ENCODE measurements around the gene TRIM72.
"Not testable (repeated sequence)": the region's sequence is repeated elsewhere in the genome, so short reads cannot be mapped to it uniquely, and the experiment has no call there.

Gene TRIM72

DNA sequence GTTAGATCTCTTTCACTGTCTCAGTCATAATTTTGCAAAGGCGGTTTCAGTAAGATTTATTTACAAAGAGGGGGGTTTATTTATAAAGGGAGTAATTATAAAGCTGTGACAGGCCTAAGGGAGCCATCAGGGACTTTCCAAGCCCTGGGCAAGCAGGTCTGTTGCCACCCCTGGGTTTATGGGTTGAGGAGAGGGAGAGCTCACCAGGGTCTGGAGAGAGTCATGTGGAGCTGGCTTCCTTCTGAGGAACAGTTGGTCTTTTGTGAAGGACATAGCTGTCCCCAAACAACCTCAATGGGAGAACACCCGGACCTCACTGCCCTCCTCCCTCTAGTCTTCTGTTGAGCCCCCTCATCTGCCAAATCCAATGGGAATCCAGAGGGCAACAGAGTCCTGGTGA lies 55.6 kb downstream of the TRIM72 start:
- H3K4me3 ChIP-seq (replicated peaks; ENCODE audit: low read depth, low read length), result no peak overlapping the region
- TF ChIP-seq, protein P1, sequence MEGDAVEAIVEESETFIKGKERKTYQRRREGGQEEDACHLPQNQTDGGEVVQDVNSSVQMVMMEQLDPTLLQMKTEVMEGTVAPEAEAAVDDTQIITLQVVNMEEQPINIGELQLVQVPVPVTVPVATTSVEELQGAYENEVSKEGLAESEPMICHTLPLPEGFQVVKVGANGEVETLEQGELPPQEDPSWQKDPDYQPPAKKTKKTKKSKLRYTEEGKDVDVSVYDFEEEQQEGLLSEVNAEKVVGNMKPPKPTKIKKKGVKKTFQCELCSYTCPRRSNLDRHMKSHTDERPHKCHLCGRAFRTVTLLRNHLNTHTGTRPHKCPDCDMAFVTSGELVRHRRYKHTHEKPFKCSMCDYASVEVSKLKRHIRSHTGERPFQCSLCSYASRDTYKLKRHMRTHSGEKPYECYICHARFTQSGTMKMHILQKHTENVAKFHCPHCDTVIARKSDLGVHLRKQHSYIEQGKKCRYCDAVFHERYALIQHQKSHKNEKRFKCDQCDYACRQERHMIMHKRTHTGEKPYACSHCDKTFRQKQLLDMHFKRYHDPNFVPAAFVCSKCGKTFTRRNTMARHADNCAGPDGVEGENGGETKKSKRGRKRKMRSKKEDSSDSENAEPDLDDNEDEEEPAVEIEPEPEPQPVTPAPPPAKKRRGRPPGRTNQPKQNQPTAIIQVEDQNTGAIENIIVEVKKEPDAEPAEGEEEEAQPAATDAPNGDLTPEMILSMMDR (IDR thresholded peaks at IDR 0.05; ENCODE audit: low read length, missing control alignments), result no peak
- no peak for DNase-seq (ENCODE audit: low read depth)

DNA sequence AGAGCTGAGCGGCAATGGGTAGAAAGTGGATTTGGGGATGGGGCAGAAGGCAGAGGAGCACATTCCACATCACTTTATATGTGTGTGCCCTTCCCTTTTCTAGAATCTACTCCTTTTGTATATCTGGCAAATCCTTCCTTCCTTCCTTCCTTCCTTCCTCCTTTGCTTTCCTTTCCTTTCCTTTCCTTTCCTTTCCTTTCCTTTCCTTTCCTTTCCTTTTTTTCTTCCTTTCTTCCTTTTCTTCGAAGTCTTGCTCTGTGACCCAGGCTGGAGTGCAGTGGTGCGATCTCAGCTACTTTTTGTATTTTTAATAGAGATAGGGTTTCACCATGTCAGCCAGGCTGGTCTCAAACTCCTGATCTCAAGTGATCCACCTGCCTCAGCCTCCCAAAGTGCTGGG lies 56.1 kb downstream of the TRIM72 start:
- H3K4me3 ChIP-seq (replicated peaks; ENCODE audit: low read depth, low read length); DNase-seq (ENCODE audit: low read depth): not testable (repeated sequence)

DNA sequence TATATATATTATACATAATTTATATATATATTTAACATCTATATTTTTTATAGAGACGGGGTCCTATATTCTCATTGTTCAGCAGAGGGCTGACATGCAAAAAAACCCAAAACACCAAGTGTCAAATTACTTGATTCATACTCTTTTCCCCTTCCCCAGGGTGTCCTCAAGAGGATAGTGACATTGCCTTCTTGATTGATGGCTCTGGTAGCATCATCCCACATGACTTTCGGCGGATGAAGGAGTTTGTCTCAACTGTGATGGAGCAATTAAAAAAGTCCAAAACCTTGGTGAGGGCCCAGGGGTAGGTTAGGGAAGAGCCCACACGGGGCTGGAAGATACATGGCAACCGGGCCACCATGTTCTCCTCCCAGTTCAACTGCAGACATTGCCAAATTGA lies 56.9 kb downstream of the TRIM72 start:
- no peak for DNase-seq (ENCODE audit: low read depth)
- TF ChIP-seq, protein P1 (IDR thresholded peaks at IDR 0.05; ENCODE audit: low read length, missing control alignments), result no peak
- no peak overlapping the region for H3K4me3 ChIP-seq (replicated peaks; ENCODE audit: low read depth, low read length)

DNA sequence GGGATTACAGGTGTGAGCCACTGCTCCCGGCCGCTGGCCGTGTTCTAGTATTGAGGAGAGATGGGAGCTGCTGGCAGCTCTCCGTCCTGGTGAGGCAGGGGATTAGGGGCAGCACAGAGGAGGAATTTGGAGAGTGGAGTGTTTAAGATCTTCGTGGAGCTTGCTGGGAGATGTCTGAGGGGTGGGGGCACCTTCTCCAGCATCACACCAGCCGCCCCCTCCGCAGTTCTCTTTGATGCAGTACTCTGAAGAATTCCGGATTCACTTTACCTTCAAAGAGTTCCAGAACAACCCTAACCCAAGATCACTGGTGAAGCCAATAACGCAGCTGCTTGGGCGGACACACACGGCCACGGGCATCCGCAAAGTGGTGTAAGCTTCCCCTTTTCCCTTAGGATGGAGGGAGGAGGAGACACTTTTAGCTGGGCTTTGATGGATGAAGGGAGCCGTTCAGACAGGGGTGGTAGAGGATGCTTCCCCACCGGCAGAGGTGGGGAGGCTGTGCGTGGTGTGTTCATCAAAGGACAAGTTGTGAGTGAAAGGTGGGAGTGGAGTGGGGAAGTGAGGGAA lies 57.8 kb downstream of the TRIM72 start:
- DNase-seq (ENCODE audit: low read depth), result no peak
- TF ChIP-seq, protein P1 (IDR thresholded peaks at IDR 0.05; ENCODE audit: low read length, missing control alignments), result no peak
- H3K4me3 ChIP-seq (replicated peaks; ENCODE audit: low read depth, low read length), result no peak overlapping the region

DNA sequence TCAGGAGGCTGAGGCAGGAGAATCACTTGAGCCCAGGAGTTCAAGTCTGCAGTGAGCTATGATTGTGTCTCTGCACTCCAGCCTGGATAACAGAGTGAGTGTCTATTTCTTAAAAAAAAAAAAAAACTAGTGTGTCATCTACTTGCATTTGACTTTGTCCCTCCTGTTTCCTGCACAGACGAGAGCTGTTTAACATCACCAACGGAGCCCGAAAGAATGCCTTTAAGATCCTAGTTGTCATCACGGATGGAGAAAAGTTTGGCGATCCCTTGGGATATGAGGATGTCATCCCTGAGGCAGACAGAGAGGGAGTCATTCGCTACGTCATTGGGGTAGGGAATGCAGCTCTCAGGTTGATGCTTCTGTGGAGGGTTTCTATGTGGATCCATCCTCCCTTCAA lies 59.3 kb downstream of the TRIM72 start:
- no peak for DNase-seq (ENCODE audit: low read depth)
- H3K4me3 ChIP-seq (replicated peaks; ENCODE audit: low read depth, low read length), result no peak overlapping the region
- TF ChIP-seq, protein P1 (IDR thresholded peaks at IDR 0.05; ENCODE audit: low read length, missing control alignments), result no peak

DNA sequence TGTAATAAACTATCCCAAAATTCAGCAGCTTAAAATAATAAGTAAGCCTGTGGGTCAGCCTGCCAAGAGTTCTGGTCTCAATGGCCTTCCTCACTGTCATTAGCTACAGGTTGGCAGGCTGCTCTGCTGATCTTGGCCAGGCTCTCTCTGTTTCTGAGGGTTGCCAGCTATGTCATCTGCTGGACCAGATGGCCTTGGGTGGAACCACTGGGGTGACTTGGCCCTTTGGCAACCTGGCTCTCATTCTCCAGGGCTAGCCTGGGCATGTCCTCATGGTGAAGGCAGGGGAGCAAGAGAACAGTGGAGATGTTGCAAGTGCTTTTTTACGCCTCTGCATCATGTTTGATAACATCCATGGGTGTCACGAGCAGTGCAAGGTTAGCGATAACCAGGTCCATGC lies 59.8 kb downstream of the TRIM72 start:
- H3K4me3 ChIP-seq (replicated peaks; ENCODE audit: low read depth, low read length), result no peak overlapping the region
- DNase-seq (ENCODE audit: low read depth), result no peak
- TF ChIP-seq, protein P1 (IDR thresholded peaks at IDR 0.05; ENCODE audit: low read length, missing control alignments), result no peak

DNA sequence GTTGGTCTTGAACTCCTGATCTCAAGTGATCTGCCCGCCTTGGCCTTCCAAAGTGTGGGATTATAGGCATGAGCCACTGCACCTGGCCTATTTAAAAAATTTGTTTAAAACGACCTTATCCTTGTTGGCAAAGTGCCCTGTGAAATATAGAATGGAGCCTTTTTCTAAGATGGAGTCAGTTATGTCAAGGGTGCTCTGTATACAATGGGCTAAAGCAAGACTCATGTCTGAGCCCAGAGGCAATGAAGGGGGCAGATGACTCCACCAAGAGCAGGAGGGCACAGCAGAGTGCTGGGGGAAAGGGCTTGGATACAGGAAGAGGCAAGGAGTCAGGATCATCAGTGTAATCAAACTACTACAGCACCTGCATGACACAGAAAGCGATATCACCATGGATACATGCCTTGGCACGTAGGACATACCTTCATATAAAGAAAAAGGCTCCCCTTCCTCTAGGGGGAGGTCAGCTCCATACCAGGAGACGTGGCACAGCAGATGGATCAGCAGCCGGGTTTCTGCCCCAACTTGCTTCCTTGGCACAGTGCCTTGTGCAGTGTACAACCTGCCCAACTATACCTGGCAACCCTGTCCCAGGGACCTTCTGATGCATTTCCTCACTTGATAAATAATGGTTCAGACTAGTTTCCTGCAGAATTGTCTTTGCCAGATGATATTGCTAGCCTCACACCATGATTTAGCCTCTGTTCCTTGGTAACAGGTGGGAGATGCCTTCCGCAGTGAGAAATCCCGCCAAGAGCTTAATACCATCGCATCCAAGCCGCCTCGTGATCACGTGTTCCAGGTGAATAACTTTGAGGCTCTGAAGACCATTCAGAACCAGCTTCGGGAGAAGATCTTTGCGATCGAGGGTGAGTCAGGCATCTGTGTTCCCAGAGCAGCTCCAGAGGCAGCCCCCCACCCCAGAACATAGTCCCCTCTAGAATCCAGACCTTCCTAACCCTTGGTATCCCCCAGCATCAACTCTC lies 61.2 kb downstream of the TRIM72 start:
- TF ChIP-seq, protein P1 (IDR thresholded peaks at IDR 0.05; ENCODE audit: low read length, missing control alignments), result no peak
- DNase-seq (ENCODE audit: low read depth), result no peak
- H3K4me3 ChIP-seq (replicated peaks; ENCODE audit: low read depth, low read length), result no peak overlapping the region

All from fibroblast of pulmonary artery (primary cell).